GM18526 (cell line): ENCODE measurements around the gene SLC34A3.

Source experiments
- POLR2A ChIP-seq: IDR thresholded peaks from 3 replicates; pipeline ENCODE4 v1.6.1; 2011; ENCODE audit not compliant: insufficient read length; ENCODE audit errors: extremely low read depth

SLC34A3 gene

GRCh38 chr9:137252555-137253506 is 22.1 kb downstream of the SLC34A3 start:
- TF ChIP-seq POLR2A: no peak

DNA sequence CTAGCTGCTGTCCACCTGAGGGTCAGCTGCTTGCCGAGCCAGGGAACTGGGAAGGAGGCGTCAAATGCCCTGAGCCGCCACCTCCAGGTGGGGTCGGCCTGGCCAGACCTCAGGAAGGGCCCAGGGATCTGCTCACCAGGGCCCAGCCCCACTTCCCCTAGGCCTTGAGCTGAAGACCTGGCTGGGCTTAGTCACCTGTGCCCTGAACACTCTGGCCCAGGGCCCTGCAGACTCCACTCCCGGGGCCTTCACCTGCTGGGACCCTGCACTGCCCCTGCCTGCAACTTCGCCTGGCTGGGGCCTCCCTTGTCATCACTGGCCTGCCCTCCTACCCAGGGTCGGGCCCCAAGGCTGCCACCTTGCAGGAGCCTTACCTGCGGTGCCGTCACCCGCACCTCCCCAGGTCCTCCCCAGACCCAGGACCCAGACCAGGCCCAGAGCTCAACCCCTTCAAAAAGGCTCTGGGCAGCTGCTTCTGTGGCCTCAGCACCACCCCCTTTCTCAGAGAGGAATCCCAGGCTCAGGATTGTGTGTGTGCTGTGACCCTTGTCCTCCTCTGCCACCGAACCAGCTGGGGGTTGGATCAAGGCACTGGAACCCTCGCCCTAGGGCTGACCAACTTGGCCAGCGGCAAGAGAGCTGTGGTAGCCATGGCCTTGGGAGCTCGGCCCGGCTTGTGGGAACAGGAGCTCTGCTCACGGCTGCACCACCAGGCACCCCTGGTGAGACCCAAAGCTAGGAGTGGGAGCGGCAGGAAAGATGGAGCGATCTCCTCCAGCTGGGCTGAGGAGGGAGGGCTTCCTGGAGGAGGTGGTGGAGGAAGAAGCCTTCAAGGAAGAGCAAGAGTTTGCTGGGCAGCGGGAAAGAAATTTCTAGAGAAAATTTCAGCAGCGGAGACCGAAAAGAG is 23.3 kb downstream of the SLC34A3 start:
- no peak for TF ChIP-seq POLR2A

GRCh38 chr9:137254624-137255447 is 24.1 kb downstream of the SLC34A3 start, which contains the start of gene NELFB:
Gene NELFB, plus strand, starts transcription at chr9:137255327.
- TF ChIP-seq POLR2A: peak; percentile 83

DNA sequence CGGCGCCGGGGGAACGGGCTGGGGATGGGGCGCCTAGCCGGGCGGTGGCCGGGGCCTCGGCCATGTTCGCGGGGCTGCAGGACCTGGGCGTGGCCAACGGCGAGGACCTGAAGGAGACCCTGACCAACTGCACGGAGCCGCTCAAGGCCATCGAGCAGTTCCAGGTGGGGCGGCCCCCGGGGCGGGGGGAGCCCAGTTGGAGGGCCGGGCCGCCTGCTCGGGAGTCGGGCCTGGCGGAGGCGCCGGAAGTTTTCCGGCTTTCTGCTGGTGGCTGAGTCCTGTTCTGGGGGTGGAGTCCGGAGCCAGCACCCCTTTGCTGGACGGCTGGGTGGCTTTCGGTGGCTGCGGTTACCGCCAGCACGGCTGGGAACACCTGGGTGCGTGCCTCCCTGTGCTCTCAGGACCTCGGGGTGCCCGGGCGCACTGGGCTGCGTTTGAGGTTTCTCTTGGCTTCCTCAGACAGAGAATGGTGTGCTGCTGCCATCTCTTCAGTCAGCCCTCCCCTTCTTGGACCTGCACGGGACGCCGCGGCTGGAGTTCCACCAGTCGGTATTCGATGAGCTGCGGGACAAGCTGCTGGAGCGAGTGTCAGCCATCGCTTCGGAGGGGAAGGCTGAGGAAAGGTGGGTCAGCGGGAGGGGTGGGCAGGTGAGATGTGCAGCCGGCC is 24.9 kb downstream of the SLC34A3 start:
- no peak for TF ChIP-seq POLR2A

GRCh38 chr9:137256362-137256761 is 25.7 kb downstream of the SLC34A3 start:
- no peak for TF ChIP-seq POLR2A

DNA sequence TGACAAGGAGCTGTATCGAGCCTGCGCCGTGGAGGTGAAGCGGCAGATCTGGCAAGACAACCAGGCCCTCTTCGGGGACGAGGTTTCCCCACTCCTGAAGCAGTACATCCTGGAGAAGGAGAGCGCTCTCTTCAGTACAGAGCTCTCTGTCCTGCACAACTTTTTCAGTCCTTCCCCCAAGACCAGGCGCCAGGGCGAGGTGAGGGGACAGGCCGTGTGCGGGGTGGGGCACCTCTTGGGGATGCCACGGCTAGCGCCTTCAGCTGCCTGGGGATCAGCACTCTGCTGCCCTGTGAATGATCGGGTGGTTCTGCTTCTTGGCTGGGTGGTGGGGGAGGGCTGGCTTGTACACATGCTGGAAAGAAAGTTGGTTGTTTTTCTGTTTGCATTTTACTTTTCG is 26.2 kb downstream of the SLC34A3 start:
- no peak for TF ChIP-seq POLR2A

DNA sequence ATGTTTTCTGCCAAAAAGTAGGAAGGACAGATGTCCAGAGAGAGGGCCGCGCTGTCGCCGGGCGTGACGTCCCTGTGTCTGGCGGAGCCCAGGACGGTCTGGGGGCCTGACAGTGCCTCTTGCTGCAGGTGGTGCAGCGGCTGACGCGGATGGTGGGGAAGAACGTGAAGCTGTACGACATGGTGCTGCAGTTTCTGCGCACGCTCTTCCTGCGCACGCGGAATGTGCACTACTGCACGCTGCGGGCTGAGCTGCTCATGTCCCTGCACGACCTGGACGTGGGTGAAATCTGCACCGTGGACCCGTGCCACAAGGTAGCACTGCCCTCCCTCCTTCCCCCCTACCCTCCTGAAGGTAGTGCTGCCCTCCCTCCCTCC is 32.2 kb downstream of the SLC34A3 start:
- TF ChIP-seq POLR2A: no peak

DNA sequence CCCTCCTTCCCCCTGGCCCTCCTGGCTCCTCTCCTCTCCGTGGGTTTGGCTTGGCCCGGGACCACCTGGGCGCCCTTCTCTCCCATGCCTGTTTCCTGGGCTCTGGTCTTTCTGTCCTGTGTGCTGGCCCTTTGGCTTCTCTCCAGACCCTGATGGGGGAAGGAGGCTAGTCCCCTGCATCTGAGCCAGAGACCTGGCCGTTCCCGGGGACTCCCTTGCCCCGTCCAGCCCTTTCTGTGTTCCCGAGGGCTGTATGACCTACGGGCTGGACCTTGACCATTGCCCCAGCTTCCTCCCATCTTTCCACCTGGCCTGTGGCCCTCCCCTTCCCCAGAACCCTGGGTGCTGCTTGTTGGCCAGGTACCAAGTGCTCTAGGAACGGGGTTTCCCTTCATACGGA is 32.8 kb downstream of the SLC34A3 start:
- no peak for TF ChIP-seq POLR2A

- no peak for TF ChIP-seq POLR2A
These were observed 33.4 kb downstream of the SLC34A3 start for GRCh38 chr9:137264067-137264466.

DNA sequence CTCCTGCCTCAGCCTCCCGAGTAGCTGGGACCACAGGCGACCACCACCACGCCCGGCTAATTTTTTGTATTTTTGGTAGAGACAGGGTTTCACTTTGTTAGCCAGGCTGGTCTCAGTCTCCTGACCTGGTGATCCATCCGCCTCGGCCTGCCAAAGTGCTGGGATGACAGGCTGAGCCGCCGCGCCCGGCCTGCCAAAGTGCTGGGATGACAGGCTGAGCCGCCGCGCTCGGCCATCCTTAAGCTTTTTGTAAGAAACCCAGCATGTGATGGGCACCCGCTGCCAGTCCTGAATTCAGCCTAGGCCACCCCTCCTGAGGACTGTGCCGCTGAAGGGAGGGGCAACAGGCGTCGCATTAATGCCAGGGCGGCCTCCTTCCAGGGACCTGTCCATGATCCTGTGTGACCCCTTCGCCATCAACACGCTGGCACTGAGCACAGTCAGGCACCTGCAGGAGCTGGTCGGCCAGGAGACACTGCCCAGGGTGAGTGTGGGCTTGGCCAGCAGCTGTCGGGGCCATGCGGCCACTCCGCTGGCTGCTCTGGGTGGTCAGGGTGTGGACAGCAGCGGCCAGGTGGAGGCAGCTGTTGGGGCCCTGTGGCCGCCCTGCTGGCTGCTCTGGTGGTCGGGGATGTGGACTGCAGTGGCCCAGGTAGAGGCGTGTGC is 34.9 kb downstream of the SLC34A3 start:
- TF ChIP-seq POLR2A: no peak

- TF ChIP-seq POLR2A: no peak
These were observed 35.4 kb downstream of the SLC34A3 start for GRCh38 chr9:137266162-137266527.

- TF ChIP-seq POLR2A: no peak
These were observed 36.1 kb downstream of the SLC34A3 start for GRCh38 chr9:137266585-137267453.

- no peak for TF ChIP-seq POLR2A
These were observed 37.2 kb downstream of the SLC34A3 start for GRCh38 chr9:137267933-137268355.
